AG20443 (cell line): ENCODE measurements around the gene KCNK2.
"Not testable (repeated sequence)": the region's sequence is repeated elsewhere in the genome, so short reads cannot be mapped to it uniquely, and the experiment has no call there.

ENCODE experiments used
- DNase-seq: peaks from one replicate; pipeline ENCODE4 v3.0.0; 2012; ENCODE audit warnings: low spot score, mixed read lengths

The KCNK2 gene

DNA sequence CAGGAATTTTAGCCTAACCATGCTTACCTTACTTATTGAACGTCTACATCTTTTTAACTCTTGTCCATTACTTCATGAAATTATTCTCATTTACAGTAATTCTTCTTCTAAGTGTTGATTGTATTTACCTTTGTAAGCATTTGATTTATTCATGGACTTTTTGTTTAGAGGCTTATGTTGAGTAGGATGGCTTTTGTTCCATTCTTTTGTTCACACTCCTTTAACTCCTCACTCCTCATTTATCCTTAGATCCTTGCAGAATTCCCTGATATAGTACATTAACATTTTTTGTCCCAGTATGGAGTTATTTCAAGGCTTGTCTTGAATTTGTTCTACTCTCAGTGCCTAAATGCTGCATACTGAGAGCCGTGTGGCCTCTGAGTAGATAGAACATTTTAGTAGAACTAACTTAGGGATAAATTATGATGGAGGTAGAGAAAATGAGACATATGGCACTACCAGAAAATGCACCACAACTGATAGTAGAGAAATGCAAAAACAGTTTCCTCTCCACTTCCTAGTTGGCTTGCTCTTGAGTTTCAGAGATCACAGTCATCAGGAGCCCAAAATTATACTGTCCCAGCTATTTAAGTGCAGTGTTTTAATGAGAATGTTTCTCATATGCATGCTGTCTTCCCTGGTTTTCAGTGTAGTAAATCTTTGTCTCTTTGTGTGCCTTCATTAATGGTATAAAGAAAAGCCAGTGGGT lies 69.5 kb downstream of the KCNK2 start:
- no peak for DNase-seq

DNA sequence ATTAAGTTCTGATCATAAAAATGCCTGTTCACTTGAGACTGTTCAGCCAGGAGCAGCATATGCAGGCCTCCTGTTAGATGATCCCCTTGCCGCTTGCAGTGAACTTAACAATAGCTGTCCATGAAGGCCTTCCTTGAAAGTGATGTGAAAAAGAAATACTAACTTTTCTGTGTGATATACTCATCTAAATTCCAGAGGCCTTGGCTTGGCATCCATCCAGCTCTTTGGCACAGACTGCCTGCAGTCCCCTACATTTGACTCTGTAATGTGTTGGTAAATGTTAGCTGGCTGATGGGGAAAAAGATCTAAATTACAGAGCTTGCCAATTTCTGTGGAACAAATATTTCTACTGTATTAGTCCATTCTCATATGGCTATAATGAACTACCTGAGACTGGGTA lies 73.7 kb downstream of the KCNK2 start:
- peak; percentile 9 for DNase-seq

DNA sequence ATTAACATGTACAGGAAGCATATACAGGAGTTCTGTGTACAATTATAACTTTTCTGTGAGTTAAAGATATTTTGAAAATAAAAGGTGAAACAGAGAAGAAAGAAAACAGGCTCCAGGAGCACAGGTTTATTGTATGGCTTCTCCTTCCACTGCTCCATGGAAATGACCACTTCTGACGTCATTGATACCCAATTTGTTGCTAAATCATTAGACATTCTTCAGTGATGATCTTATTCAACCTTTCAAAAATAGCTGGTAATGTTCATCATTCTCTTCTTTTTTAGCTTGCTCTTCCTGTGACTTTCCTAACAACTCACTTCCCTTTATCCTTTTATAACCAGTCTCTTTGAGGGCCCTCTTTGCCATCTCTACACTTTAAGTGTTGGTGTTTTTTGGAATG lies 77.8 kb downstream of the KCNK2 start:
- DNase-seq, result peak; percentile 36

DNA sequence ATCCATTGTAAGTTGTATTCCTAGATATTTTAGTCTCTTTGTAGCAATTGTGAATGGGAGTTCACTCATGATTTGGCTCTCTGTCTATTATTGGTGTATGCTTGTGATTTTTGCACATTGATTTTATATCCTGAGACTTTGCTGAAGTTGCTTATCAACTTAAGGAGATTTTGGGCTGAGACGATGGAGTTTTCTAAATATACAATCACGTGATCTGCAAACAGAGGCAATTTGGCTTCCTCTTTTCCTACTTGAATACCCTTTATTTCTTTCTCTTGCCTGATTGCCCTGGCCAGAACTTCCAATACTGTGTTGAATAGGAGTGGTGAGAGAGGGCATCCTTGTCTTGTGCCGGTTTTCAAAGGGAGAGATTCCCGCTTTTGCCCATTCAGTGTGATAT lies 80.6 kb downstream of the KCNK2 start:
- not testable (repeated sequence) for DNase-seq

DNA sequence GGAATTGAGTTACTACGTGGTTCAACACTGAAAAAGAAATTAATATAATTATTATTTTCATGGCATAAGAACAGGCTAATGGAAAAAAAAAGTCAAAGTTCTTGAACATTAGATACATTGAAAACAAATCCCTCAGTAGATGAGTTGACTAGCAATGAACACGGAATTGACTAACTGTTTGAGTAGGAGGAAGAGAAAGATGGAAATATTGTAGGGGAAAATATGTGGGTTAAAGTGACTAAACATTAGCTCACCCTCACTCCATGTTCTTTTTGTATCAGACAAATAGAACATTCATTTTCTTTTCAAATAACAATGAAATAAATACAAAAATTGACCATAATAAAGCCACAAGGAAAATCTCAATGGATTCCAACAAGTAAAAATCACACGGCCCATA lies 84.3 kb downstream of the KCNK2 start:
- no peak for DNase-seq

DNA sequence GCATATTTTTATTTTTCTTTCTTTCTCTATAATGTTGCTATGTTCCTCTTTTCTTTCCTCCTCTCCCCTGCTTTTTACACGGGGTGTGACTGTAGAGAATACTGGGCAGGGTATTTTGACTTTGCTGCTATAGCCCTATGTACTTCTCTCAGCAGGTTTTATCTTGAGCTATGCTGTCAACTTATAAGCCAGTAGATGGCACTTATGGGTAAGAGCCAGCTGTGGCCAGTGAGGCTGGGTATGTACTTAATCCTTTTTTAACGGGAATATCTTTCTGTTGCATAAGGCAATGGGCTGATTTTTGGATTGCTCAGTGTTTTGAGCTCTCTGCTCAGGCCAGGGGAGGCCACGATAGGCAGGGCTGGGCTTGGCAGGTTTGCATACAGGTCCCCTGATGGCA lies 99.0 kb downstream of the KCNK2 start:
- no peak for DNase-seq

DNA sequence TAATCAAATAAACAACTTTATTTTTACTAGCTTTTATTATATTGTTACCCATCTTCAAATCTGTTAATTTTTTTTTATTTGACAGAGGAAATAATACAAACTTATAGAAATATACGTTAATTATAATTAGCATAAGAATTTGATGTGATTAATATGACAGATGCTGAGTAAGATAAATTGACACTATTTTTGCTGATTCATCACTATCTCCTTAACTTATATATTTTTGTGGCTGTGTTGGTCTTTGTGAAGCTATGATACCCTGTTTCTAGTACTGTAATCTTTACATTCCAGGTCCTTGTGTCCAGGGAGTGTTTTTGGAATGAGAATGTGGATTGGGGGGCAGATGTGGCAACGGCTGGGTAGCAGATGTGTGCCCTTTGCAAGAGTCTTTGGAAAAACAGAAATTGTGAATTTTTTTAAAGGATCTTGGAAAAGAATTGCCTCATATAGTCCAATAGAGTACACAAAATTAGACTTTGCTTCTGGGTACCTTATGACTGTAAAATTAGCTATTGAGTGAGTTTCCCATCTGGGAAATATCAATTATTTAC lies 102.6 kb downstream of the KCNK2 start:
- DNase-seq, result no peak

DNA sequence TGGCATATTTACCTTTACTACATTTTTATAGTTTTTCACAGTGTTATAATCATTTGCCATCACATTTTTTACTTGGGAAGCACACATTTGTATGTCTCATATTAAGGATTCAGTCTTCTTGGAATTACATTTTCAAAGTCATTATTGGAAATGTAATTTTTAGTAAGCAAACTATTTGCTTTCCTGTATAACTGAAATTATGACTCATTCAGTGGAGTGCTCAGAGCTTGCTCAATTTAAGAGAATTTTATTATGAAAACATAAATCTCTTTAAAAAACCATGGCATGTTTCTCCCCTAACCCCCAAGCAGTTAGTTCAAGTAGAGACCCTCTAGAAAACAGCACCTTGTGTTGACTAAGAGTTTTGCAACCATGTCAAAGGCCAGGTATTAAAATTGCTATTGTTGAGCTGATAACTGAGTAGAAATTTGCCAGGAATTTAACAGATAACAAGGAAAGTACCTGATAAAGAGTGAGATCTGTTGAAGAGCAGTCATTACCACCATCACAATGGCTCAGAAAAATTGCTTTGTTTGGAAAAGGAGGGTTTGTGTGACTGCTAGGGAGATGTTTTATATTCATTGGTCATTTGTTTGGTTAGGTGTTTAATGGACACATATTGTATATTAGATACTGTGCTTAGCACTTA lies 105.9 kb downstream of the KCNK2 start:
- no peak for DNase-seq

DNA sequence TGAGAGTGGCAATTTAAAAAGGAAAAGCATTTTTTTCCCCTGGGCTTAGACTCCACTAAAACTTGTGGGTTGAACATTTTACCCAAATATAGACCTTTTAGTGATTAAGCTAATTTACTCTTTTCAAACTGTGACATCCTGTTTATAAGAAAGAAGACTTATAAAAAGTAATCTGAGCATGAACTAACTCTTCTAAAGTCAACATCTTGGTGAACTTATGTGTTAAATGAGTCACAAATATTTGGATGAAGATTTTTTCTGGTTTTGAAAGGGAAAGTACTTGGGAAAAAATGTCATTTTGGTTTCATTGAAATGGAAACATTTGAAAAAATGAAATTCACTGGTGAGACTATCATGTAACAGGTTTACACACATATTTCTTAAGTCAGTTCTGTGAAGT lies 109.8 kb downstream of the KCNK2 start:
- DNase-seq, result peak; percentile 14

DNA sequence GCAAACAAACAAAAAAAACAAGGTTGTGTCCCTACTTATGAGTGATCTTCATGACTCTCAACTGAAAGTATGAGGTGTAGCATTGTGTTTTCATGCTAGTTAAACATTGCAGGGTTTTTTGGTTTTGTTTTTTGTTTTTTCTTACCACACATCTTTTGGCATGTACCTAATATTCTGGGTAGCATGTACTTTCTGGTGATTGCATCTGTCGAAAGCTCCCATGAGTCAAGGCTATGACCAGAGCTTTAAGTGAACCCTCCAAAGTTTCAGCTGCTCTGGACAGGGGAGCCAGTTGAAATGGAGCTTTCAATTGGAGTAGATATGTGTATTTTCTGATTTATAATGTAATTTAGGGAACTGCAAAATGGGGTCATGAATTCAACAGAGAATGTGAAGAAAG lies 115.5 kb downstream of the KCNK2 start:
- DNase-seq, result no peak

DNA sequence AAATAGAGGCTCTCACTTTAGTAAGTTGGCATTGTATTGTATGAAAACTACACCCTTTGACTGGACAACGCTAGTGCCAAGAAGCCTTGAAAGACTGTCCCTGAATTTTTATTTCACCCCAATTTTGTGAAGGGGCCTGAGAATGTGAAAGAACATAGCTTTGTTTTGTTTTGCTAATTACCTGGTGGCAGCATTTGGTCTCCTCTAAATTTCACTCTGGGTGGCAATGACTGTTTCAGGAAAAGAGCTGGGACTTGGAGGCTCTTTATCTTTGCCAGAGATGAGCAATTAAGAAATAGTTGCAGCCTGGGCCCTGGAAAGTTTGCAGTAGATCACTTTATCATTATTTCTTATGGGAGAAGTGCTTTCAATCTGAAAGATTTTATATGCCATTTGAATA lies 117.6 kb downstream of the KCNK2 start:
- DNase-seq, result no peak

DNA sequence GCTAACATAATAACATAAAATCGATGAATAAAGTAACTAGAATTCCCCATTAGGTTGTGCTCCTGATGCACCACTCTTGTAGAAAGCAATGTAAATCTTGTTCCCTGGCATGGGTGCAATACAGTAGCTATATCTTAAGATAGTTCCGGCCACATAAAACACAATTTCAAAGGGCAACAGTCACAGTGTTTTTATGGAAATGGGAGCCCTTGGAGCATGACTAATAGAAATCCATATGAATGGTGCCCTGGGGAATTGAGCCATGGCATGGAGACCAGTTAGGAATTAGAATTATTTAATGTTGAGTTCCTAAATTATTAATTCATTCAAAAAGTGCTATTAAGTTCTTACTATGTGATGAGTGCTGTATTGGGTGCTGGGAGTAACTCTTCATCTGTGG lies 118.7 kb downstream of the KCNK2 start:
- DNase-seq, result no peak

DNA sequence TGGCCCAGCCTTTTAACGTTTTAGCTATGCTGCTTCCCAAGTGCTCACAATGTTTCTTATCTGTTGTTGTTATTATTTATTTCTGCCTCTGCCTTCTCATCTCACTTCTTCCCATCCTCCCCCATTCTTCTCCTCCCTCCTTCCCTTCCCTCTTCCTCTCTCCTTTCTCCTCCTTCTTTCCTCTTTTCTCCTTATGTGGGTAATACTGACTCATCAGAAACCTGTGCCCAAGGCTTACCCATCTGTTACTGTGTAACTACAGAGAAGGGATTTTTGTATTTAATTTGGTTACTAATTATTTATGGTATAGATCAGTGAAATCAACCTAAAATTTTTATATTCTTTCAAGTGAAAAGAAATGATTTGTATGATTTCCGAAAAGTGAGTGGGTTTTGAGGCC lies 120.3 kb downstream of the KCNK2 start:
- no peak for DNase-seq

DNA sequence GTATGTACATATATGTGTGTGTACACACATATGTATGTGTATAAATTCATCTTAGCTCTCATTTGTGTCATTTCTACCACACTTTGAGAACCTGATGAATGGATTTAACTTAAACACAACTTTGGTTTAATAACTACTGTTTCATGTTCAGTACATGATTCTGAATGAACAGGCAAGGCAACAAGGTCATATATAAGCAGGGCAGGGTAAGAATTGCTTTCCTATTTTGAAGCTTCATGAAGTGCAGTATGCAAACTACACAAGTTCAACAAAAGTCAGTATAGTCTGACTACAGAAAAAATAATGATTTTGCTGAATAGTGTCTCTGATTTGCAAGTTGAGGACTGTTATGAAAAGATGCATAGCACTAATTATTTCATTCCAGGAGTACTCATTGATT lies 127.6 kb downstream of the KCNK2 start:
- no peak for DNase-seq

DNA sequence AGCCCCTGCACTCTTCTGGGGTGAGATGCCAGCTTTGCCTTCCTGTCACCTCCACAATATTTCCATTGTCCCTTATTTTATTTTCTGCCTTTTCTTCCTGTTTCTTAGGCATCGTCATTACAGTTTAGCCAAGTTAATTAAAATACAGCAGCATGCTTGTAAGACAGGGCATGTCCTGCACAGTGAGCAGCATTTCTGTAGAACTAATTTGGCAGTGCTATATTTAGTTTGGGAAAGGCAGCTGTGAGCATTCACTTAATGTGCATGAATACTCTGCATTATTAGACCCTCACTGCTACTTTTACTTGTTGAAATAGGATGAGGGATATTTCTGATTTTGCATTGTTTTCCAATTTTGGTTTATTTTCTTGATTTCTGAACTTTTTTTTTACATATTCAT lies 133.3 kb downstream of the KCNK2 start:
- no peak for DNase-seq

DNA sequence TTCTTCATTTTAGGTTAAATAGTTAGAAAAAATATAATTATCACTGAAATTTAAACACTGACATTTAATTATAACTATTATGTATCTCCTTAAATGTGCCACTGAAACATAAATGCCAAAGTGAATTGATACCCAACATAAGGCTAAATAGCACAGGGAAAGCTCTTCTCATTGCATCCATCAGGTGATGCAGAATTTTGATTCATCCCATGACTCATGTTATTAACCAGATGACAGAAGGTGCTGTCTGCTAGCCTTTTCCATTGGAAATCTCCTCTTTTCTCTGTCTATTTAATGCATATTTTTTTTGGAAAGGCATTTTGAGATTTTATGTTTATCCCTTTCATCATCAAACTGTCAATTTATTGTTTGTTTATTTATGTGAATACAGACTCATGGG lies 136.8 kb downstream of the KCNK2 start:
- DNase-seq, result no peak

DNA sequence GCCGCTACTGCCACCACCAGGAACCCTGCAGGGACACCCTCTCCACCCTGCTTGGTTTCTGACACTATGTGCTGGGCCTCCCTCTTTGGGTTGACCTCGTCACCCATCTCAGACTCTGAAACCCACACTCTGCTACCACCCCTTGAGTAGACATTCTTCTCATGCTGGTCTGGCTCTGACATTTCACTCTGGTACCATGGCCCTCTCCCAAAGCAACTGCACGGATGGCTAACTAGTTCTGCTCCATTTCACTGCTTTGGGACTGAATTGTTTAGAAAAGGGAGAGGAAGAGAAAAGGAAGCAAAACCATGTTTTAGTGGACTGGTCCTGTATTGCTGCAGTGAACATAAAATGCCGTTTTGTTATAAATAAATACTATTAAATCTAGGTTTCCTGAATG lies 137.8 kb downstream of the KCNK2 start:
- DNase-seq, result no peak

DNA sequence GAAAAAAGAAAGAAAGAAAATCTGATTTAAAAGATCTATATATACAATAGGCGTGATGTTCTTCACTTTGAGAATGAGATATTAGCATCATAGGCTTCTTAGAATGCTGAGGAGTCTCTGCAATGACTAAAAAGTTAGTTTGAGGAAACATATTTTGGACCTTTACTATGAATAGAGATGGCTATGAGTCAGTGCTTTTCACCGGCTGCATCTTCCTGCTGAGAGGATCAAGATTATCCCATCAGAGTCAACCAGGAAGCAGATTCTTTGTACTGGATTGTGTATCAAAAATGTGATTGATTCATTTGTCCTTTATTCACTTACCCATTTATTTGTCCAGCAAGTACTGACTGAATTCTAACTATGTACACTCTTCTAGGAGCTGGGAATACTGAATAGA lies 144.2 kb downstream of the KCNK2 start:
- no peak for DNase-seq

DNA sequence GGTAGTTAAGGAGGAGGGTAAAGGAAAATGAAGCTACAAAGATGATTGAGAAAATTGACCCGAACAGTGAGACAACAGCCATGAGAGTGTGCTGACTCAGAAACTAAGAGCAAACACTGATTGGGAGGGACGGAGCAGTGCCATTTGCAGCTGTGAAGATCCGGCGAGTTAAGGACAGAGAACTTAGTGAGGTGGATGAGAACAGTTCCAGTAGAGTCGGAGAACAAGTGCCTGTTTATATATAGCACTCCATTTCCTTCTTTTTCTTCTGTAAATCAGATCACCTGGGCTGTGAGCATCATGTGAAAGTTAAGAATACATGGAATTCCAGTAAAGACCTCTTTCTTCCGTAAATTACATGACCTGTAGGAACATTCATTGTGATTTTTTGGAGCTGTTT lies 145.7 kb downstream of the KCNK2 start:
- DNase-seq, result no peak

DNA sequence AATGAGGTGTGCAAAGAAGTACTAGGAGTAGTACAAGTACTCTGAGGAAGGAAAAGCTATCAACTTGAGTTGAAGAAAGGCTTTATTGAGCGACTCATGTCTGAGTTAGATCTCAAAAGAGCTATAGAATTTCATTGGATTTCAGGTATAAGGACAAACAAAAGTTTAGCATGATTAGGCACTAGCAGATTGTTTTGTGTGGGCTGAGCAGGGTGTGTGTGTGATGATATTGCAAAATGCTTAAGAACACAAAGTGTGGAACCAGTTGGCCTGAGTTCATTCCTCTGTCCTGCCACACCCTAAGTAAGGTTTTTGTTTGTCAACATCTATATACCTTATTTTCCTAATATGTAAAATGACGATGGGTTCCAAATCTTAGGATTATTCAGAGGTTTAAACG lies 158.9 kb downstream of the KCNK2 start:
- no peak for DNase-seq

DNA sequence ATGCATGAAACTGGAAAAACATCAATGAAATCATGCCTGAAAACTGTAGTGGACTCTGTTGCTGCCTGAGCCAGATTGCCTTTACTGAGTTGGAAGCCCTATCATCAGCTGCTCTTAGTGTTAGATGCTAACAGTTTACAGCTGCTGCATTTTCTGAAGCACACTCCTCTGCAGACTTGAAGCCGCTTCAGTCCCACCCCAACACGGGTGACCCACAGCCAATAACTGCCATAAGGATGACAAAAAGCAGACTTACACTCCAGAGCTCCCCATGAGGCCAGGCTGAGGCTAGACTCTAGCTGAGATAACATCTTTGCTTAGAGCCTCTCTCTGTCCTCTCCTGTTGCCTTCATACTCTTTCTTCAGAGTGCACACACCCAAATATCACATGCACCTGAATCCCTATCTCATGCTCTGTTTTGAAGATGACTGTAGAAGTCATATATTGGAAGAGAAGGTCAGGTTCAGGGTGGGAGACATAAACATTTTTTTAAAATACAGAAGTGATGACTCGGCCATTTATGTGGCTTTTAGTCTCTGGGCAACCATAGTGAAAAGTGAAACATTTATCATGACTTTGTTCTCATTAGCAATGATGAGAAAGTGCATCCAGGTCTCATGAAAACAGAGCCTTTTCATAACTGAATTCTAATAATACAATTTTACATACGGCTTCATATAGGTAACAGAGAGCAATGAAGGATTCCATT lies 161.0 kb downstream of the KCNK2 start:
- no peak for DNase-seq

DNA sequence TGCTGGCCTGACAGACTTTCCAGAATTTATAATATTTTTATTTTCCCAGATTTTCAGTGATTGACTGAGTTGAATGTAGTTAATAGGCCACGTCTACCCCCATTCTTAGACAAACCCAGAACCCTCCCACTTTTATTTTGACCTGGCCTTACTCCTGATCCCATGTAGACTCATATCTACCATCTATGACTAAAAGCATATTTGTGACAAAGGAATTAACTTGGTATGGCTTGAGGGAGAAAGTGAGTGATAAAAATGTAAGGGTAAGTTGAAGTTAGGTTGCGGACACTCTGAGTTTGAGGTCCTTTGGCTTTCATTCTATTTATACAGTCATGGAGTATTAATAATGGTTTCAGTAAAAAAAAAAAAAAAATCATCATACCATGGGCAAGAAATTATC lies 168.4 kb downstream of the KCNK2 start:
- DNase-seq, result no peak

DNA sequence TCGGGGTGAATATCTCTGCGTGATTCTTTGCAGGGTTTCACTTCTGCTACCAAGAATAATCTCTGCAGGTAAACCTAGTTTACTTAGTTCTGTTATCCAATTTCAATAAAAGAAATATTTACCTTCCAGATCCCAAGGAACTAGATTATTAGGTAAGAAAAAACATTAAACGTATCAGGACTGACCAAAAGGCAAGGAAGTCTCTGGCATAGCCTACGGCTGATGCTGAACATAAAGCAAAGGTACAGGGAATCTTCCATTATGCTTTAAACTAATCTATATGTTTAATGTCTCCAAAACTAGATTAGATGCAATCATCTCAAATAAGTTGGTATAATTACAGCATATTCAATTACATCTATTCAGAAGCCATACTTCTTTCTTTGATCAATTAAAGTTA lies 168.9 kb downstream of the KCNK2 start:
- no peak for DNase-seq
